GM18909 (cell line): Measurements from ENCODE around the gene SNORC.

Experiments
- ATAC-seq: cut with Tn5 transposase; IDR thresholded peaks from one replicate; pipeline ENCODE4 v1.9.1; 2021; ENCODE audit warnings: mild to moderate bottlenecking; ENCODE audit not compliant: unreplicated experiment, poor library complexity

The SNORC gene

DNA sequence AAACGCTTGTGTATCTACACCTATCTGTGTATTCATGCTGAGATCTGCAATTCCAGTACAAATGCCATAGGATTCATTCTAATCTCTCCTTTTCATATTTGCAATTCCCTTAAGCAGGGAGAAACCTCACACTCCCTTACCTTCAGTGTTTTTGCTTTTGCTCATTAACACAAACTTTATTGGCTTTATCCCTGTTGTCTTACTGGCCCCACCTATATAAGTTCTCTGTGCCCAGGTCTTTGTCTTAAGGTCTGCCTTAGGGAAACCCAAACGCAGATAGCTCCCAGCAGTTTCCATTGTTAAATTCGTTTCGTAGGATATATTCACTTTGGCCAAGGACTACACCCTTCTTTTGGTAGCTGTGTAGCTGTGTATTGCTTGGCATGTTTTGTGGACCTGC, 4.0 kb upstream of the SNORC start:
- no peak for ATAC-seq

DNA sequence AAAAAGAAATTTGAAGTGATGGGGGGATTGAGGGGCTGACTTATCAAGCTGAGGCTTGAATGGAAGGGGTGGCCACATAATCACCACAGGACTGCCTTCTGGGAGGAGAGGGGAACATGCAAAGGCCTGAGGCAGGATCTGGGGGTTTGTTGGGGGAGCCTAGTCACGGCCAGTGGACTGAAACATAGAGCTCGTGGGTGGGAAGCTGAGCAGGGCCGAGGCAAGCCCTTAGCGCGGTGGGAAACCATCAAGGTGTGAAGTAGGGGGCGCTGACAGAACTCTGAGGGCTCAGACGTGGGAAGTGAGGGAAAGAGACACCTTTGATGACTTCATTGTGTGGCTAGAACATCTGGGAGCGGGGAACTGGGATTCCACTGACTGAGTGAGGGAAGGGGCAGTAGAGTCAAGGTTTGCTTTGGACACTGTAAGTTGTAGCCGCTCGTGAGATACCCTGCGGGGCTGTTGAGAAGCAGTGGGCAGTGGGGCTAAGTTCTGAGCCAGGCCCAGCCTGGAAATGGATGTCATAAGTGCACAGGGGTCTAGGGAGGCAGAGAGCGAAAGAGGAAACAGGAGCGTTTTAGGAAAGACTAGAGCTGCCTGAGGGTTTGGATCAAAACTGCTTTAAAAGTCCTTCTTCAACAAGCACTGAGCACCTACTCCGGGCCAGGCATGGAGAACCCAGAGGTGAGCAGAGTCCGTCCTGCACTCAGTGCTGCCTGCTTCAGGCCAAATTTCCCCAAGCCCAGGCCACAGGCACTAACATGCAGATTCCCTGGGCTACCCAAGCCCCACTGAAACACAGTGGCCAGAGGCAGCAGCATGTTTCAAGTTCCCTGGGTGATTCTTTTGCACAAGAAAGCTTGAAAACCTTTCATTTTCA, 686 bp upstream of the SNORC start:
- no peak for ATAC-seq

DNA sequence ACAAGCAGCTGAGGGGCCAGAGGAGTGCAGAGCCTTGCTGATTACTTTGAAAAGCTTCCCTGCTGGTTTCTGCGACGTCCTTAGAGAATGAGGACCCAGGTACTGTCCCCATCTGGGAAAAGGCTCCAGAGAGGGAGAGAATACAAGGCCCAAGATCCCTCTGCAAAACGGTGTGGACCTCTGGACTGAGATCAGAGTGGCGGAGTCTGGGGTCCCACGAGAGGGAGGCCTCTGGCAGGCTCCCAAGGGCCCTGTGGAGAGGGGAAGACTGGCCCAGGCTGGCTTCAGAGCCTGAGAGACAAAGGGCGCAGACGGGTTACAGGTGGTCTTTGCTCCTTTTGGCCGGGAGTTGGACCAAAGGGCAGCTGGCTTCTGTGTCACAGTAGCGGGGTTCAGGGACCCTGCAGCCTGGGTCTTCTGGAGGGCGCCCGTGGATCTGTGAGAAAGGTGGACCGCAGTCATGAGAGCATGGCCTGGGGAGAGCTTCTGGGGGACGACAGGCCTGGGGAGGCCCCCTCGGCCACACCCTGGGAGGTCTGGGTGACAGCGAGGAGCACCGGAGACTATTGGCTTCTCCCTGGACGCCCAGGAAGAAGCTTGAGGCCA, 805 bp downstream of the SNORC start:
- no peak for ATAC-seq

- no peak for ATAC-seq
Measured at GRCh38 chr2:232871418-232871834, 1.4 kb downstream of the SNORC start.

DNA sequence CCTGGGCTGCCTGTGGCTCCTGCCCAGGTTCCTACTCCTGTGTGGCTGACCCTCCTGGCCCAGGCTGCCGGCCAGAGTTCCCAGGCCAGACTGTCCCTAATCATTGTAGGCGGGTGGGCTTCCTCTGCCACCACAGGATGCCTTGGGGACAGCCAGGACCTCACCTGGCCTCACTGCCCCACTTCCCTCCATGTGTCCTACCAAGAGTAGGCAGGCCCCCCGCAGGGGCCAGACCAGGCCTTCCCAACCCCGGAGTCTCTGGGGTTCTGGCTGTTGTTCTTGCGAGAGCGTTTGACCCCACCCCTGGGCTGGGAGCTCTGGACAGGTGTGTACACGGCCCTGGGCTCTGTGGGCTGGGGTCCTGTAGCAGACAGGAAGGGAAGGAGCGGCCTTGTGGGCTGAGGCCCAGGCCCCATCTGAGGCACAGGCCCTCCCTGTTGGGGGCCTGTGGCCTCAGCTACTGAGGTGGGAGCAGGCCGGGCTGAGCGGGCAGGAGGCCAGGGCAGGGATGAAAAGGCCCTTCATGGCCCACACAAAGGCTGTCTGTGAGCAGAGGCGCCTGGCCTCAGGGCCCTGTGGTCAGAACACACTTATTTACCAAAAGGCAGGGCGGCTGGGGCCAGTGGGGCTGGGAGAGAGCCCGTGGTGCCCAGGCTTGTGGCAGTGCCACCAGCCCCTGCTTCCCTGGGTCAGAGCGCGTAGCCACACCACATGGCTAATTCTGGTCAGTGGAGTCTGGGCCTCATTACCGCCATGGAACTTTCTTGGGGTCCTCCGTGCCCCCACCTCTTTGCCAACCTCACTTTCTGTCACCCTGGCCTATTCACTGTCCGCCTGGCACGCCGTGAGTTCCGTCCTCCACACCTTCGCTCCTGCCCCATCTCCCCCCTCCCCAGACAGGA, 2.0 kb downstream of the SNORC start:
- ATAC-seq: no peak

DNA sequence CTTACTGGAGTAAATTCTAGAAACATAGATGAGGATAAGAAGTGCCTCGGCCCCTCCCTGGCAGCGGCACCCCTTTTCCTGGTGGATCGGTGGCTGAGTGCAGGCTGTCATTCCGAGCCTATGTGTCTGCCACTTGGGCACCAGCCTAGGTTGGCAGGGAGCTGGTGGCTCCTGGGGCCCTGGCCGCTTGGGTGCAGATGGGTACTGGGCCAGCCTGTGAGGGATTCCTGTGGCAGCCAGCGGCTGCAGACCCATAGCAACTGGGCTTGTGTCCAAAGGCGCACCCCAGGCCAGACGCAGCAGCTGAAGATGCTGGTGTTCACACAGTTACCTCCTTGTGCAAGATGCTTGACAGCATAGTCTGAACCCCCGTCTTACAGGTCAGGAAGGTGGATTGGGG, 2.8 kb downstream of the SNORC start:
- ATAC-seq: no peak

DNA sequence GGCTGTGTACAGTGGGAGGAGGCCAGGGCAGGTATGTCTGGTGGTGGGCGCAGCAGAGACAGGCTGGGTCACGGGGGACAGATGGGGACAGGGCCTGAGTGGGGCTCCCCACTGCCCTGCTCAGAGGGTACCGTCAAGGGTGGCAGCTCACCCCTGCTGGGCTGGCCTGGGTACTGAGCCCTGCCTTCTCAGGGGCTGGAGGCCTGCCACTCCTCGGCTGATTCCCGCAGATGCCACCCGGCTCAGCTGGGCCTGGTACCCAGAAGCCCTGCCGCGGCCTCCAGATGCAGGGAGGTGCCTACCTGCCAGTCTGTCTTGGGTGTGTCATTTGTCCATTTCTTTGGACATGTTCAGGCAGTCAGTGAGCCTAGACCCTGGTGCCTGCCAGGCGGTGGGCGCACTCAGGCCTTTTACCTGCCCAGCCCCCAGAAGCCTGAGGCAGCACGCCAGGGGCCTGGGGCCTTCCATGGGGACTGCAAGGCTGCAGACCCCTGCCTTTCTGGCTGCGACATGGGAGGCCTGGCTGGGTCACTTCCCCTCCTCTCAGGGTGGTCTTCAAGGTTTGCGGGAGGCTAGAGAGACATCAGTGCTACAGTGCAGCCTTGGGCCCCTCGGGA, 3.3 kb downstream of the SNORC start:
- ATAC-seq: no peak

DNA sequence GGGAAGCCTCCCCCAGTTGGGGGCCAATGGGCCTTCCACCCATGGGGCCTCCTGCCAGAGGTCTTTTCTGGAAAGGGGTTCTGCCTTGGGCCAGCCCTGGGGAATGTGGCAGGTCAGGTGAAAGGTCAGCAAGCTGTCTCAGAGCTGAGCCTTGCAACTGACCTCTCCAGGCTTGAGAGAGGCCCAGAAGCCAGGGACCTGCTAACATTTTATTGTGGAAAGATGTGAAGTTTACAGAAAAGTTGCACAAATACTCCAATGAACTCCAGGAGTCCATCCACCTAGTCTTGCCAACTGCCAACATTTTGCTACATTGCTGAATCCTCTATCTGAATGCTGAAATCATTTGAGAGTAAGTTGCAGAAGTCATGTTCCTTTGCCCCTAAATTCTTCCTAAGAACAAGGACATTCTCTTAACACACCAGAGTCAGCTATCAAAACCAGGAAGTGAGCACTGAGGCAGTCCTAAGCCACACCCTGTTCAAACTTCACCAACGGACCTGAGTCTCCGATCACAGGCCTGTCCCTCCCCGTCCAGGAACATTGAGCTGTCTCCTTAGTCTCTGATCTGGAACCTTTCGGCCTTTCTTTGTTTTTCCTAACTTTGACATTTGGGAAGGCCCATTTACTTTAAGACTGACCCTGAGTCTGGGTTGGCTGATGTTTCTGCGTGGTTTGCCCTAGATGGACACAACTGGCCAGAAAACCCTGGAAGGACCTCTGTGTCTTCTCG, 4.0 kb downstream of the SNORC start:
- no peak for ATAC-seq

- ATAC-seq: no peak
Measured at GRCh38 chr2:232874677-232875223, 4.7 kb downstream of the SNORC start.

GRCh38 chr2:232875256-232876121, 5.4 kb downstream of the SNORC start:
- ATAC-seq: no peak

DNA sequence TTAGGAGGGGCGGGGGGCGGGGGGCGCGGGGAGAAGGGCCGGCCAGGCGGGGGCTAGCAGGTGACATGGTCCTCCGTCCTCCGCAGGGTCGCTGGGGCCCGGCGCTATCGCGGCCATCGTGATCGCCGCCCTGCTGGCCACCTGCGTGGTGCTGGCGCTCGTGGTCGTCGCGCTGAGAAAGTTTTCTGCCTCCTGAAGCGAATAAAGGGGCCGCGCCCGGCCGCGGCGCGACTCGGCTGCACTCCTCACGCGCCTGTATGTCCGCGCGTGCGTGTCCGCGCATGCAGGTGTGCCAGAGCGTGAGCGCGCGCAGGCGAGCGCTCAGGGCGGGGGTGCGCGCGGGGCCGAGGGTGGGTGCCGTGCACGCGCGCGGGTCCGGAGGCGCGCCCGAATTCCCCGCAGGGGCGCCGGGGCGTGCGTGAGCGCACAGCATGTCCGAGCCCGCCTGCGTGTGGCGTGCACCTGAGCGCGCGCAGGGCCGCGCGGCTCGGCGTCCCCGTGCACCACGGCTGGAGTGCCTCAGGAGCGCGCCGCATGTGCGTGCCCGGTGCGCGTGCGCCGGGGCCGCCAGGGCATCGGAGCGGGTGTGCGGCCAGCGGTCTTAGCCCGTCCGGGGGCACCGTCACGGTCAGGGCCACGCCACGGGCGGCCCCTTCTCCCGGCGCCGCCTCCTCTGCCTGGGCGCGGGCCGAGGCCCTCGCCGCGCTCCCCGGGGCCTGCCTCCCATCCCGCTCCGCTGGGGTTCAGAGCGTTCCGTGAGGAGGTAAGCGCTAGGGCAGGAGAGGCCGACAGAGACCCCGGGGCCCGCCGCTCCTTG, 6.3 kb downstream of the SNORC start:
- peak; percentile 37 for ATAC-seq

- ATAC-seq: no peak
Measured at GRCh38 chr2:232876978-232877441, 6.9 kb downstream of the SNORC start.

GRCh38 chr2:232877940-232878511, 8.0 kb downstream of the SNORC start:
- no peak for ATAC-seq

- ATAC-seq: no peak
Measured at GRCh38 chr2:232878855-232879617, 9.0 kb downstream of the SNORC start.

- no peak for ATAC-seq
Measured at GRCh38 chr2:232879618-232880494, 9.8 kb downstream of the SNORC start.
